ENCODE data around the gene CPXM1. TPM values are rescaled to one million over a fixed set of nuclear protein-coding genes. Genes with fewer than 3 reads are reported as not detected.

The CPXM1 gene
- total and polyA plus RNA-seq, 9 of the 15 experiments (the other 6 are each of a cell fraction or from before 2014, with no cell fraction given): 0.04 to 1.1 (median 0.37) TPM; not detected in 2

- Histone ChIP-seq H4K20me1 (replicated peaks; ENCODE audit: control insufficient read depth, insufficient read depth, low read length) (no peaks in the 10 kb centered on the region), H3K27me3 (ENCODE audit: control insufficient read depth in 2 of 2, insufficient read depth in 2 of 2, low read length in 2 of 2) (peaks cover 0 to 11% of the 10 kb centered on the region in 2 experiments; a peak in 2 of 5 replicates), H2AFZ (ENCODE audit: low read depth, low read length) (no peak overlapping the region), H3K4me1 (replicated peaks in 1 of 2; ENCODE audit: control insufficient read depth in 2 of 2, insufficient read depth in 2 of 2, low read length in 2 of 2) (peaks cover 2 to 10% of the 10 kb centered on the region in 2 experiments; a peak in 4 of 5 replicates), H3K4me2 (ENCODE audit: insufficient read depth, low read length) (no peak overlapping the region), H3K9ac (ENCODE audit: insufficient read depth in 1 of 2, low read depth in 2 of 2, low read length in 2 of 2) (no peak overlapping the region), H3K9me3 (replicated peaks; ENCODE audit: control insufficient read depth, insufficient read depth, low read depth, low read length) (no peaks in the 10 kb centered on the region), H3K36me3 (ENCODE audit: control insufficient read depth, insufficient read depth, low read length) (no peaks in the 10 kb centered on the region), H3K79me2 (ENCODE audit: control insufficient read depth, insufficient read depth, low read length) (no peaks in the 10 kb centered on the region), H3K9me1 (ENCODE audit: control insufficient read depth, insufficient read depth, low read length) (no peaks in the 10 kb centered on the region), H3K4me3 (no peak overlapping the region), H3K27ac (ENCODE audit: extremely low read depth, low read depth, low read length) (no peak overlapping the region)
- BruUV-seq (replicated peaks): no TSS peak
- intact Hi-C loops (cut with micrococcal nuclease): no loop called here
- ATAC-seq (no peak), FAIRE-seq (no peak), DNase-seq (ENCODE audit: extremely low read depth in 1 of 4, low spot score in 3 of 4) (no peak)
- ChIA-PET CTCF (ENCODE audit: low intra/inter-chr PET ratio) (no interaction called here), POLR2A (interaction anchor here (0.5 to 0.7 kb wide), 2 partner anchors 32 to 162 kb away, joined by 3 to 4 read pairs; no protein-coding TSS in a partner anchor)
- WGBS (ENCODE audit: insufficient coverage, low coverage, missing lambda C conversion rate): 17% methylated on average over 14 of the region's 19 CpGs
- in situ Hi-C loops (cut with MboI): loop anchor here (5.0 to 10.0 kb wide), 2 partner anchors 88 to 235 kb away; no protein-coding TSS in a partner anchor
- TF ChIP-seq ESRRA (IDR thresholded peaks at IDR 0.05; ENCODE audit: borderline replicate concordance, low read depth) (no peak), NFIX (CRISPR knock-in tag; IDR thresholded peaks at IDR 0.05; ENCODE audit: low read depth) (no peak), HINFP (tag; conservative IDR thresholded peaks at IDR 0.05; ENCODE audit: low read depth) (no peak), E4F1 (CRISPR knock-in tag; IDR thresholded peaks at IDR 0.05; ENCODE audit: borderline replicate concordance) (no peak), MAFF (IDR thresholded peaks at IDR 0.05; ENCODE audit: low read length) (no peak), HIVEP1 (CRISPR knock-in tag; IDR thresholded peaks at IDR 0.05) (no peak), ZFP91 (CRISPR knock-in tag; IDR thresholded peaks at IDR 0.05) (no peak), KLF1 (tag; IDR thresholded peaks at IDR 0.05) (no peak), RBBP5 (IDR thresholded peaks at IDR 0.05; ENCODE audit: borderline replicate concordance, insufficient read depth, low read length, poor library complexity, severe bottlenecking) (no peak), ZNF217 (CRISPR knock-in tag; IDR thresholded peaks at IDR 0.05) (no peak), SMARCC2 (IDR thresholded peaks at IDR 0.05; ENCODE audit: low read depth) (no peak), MXD1 (CRISPR knock-in tag; IDR thresholded peaks at IDR 0.05; ENCODE audit: borderline replicate concordance, poor library complexity, severe bottlenecking) (no peak), LARP7 (IDR thresholded peaks at IDR 0.05) (no peak), ZNF134 (CRISPR knock-in tag; conservative IDR thresholded peaks at IDR 0.05) (no peak), FOXK2 (conservative IDR thresholded peaks at IDR 0.05 in 1 of 2, IDR thresholded peaks at IDR 0.05 in 1 of 2; ENCODE audit: low read depth in 2 of 2) (no peak), RBM22 (IDR thresholded peaks at IDR 0.05; ENCODE audit: low read depth, low read length, poor library complexity, severe bottlenecking) (no peak)
These were observed 40.7 kb downstream of the CPXM1 start for GRCh38 chr20:2759603-2760296.

Measured in K562 (cell line).